SK-N-SH (cell line): ENCODE results near the gene TMEM214. TPM values are rescaled to one million over a fixed set of nuclear protein-coding genes. Genes with fewer than 3 reads are reported as not detected.
A peak's percentile ranks its signal among the peaks of the same experiment; 100 is the strongest.
"Not testable (repeated sequence)": the region's sequence is repeated elsewhere in the genome, so short reads cannot be mapped to it uniquely, and the experiment has no call there.

Experiments
- CTCF ChIA-PET: fragments of 300-600, 350-600 bp; formaldehyde crosslinking; extraction: SDS; loops from one replicate; lab custom pipeline; 2021; lab: Yijun Ruan, JAX
- POLR2A ChIA-PET: fragments of 350-600 bp; sonication (Branson Sonifier 250); formaldehyde crosslinking; extraction: SDS; loops from one replicate; lab custom pipeline; 2020; ENCODE audit warnings: antibody characterized with exemption, inconsistent platforms; lab: Yijun Ruan, JAX
- DNase-seq: peaks from one replicate; pipeline ENCODE4 v3.0.0; 2012
- H2AFZ ChIP-seq: fragments of 200-600 bp; sonication (generic); 2 replicates; pipeline ENCODE4 v1.8.1; 2016; ENCODE audit warnings: antibody characterized with exemption, mild to moderate bottlenecking, low read depth
- H3F3A ChIP-seq: fragments of 200-600 bp; sonication (generic); replicated peaks from 2 replicates; pipeline ENCODE3; 2016; ENCODE audit warnings: antibody characterized with exemption, mild to moderate bottlenecking; ENCODE audit not compliant: insufficient read depth
- H3K27ac ChIP-seq, 2 experiments: fragments of 200-500 bp in 1 of 2; fragments of 200-600 bp in 1 of 2; sonication (Bioruptor generic) in 1 of 2; sonication (generic), shearing (Covaris generic) in 1 of 2; 2 replicates each; pipeline versions ENCODE4 v1.5.1 to v1.6.1; 2014 to 2016; ENCODE audit warnings: low read depth in 2 of 2, inconsistent platforms in 1 of 2, low read length in 1 of 2, mild to moderate bottlenecking in 1 of 2, mixed read lengths in 1 of 2
- H3K27me3 ChIP-seq: fragments of 200-600 bp; sonication (generic), shearing (Covaris generic); 2 replicates; pipeline ENCODE4 v1.6.1; 2016; ENCODE audit warnings: mixed run types; ENCODE audit not compliant: insufficient read depth
- H3K36me3 ChIP-seq, 2 experiments: fragments of 200-500 bp in 1 of 2; fragments of 200-600 bp in 1 of 2; sonication (Bioruptor generic) in 1 of 2; sonication (generic) in 1 of 2; replicated peaks in 1 of 2; 2 replicates each; pipeline versions ENCODE3 to v1.5.1; 2014 to 2016; ENCODE audit warnings: low read length in 1 of 2, mild to moderate bottlenecking in 1 of 2; ENCODE audit not compliant: insufficient read depth in 2 of 2, control insufficient read depth in 1 of 2
- H3K4me1 ChIP-seq, 2 experiments: fragments of 200-500 bp in 1 of 2; fragments of 200-600 bp in 1 of 2; sonication (Bioruptor generic) in 1 of 2; sonication (generic), shearing (Covaris generic) in 1 of 2; 2 replicates each; pipeline versions ENCODE4 v1.5.1 to v1.6.1; 2014 to 2016; ENCODE audit warnings: low read depth in 1 of 2, low read length in 1 of 2, mixed run types in 1 of 2; ENCODE audit not compliant: insufficient read depth in 2 of 2, control insufficient read depth in 1 of 2
- H3K4me2 ChIP-seq: fragments of 200-600 bp; sonication (generic), shearing (Covaris generic); 2 replicates; pipeline ENCODE4 v1.6.1; 2017; ENCODE audit warnings: mixed run types
- H3K4me3 ChIP-seq, 2 experiments: fragments of 200-500 bp in 1 of 2; fragments of 200-600 bp in 1 of 2; sonication (Bioruptor generic) in 1 of 2; sonication (generic), shearing (Covaris generic) in 1 of 2; 2 replicates each; pipeline versions ENCODE4 v1.5.1 to v1.8.1; 2014 to 2016; ENCODE audit warnings: low read depth in 2 of 2, inconsistent platforms in 1 of 2, low read length in 1 of 2, mild to moderate bottlenecking in 1 of 2, mixed read lengths in 1 of 2, moderate library complexity in 1 of 2
- H3K79me2 ChIP-seq: fragments of 200-600 bp; sonication (generic); 2 replicates; pipeline ENCODE4 v1.8.1; 2017; ENCODE audit warnings: mild to moderate bottlenecking; ENCODE audit not compliant: insufficient read depth
- H3K9ac ChIP-seq: fragments of 200-600 bp; sonication (generic); 2 replicates; pipeline ENCODE4 v1.6.1; 2017; ENCODE audit warnings: mixed run types
- H3K9me2 ChIP-seq: fragments of 200-600 bp; sonication (generic); 2 replicates; pipeline ENCODE4 v1.6.1; 2017; ENCODE audit warnings: mixed run types
- H3K9me3 ChIP-seq: fragments of 200-600 bp; sonication (generic); 2 replicates; pipeline ENCODE4 v1.6.1; 2017; ENCODE audit warnings: mixed run types, mild to moderate bottlenecking, moderate library complexity
- H4K20me1 ChIP-seq: fragments of 200-600 bp; sonication (generic); 2 replicates; pipeline ENCODE4 v1.6.1; 2017; ENCODE audit warnings: mild to moderate bottlenecking, mixed run types; ENCODE audit not compliant: insufficient read depth
- CHD2 ChIP-seq: fragments of 150-350 bp; IDR thresholded peaks from 2 replicates; pipeline ENCODE4 v1.6.1; 2018; ENCODE audit warnings: low read length; ENCODE audit not compliant: partially characterized antibody
- ELF1 ChIP-seq: IDR thresholded peaks from 2 replicates; pipeline ENCODE4 v1.4.0; 2012
- EP300 ChIP-seq, 2 experiments: IDR thresholded peaks; 2 replicates each; pipeline versions ENCODE4 v1.4.0 to v1.6.1; 2012; ENCODE audit warnings: borderline replicate concordance in 1 of 2, low read depth in 1 of 2, low read length in 1 of 2
- FOSL2 ChIP-seq: IDR thresholded peaks from 2 replicates; pipeline ENCODE4 v1.4.0; 2012; ENCODE audit warnings: low read depth, mild to moderate bottlenecking, moderate library complexity, borderline replicate concordance
- FOXJ3 ChIP-seq: sonication (generic); formaldehyde crosslinking; IDR thresholded peaks from 2 replicates; pipeline ENCODE4 v1.5.1; 2020; ENCODE audit warnings: mild to moderate bottlenecking, missing genetic modification reagents
- FOXM1 ChIP-seq: IDR thresholded peaks from 2 replicates; pipeline ENCODE4 v1.4.0; 2012; ENCODE audit warnings: low read depth, mild to moderate bottlenecking
- JUND ChIP-seq: IDR thresholded peaks from 2 replicates; pipeline ENCODE4 v1.4.0; 2012
- MAX ChIP-seq: IDR thresholded peaks from 2 replicates; pipeline ENCODE4 v1.4.0; 2012; ENCODE audit warnings: low read depth
- NFIC ChIP-seq: IDR thresholded peaks from 2 replicates; pipeline ENCODE4 v1.4.0; 2012; ENCODE audit warnings: borderline replicate concordance
- NRF1 ChIP-seq: IDR thresholded peaks from 2 replicates; pipeline ENCODE4 v1.6.1; 2012; ENCODE audit warnings: low read depth, mild to moderate bottlenecking, low read length
- POLR2AphosphoS5 ChIP-seq: IDR thresholded peaks from 2 replicates; pipeline ENCODE4 v1.6.1; 2012; ENCODE audit warnings: low read depth, low read length
- RAD21 ChIP-seq: IDR thresholded peaks from 2 replicates; pipeline ENCODE4 v1.6.1; 2012; ENCODE audit warnings: mild to moderate bottlenecking, low read length
- RCOR1 ChIP-seq: fragments of 150-350 bp; IDR thresholded peaks from 2 replicates; pipeline ENCODE4 v1.6.1; 2017; ENCODE audit warnings: antibody characterized with exemption, low read length
- RXRA ChIP-seq: IDR thresholded peaks from 2 replicates; pipeline ENCODE4 v1.4.0; 2012; ENCODE audit warnings: low read depth, mild to moderate bottlenecking, borderline replicate concordance
- SIN3A ChIP-seq: IDR thresholded peaks from 2 replicates; pipeline ENCODE4 v1.6.1; 2012; ENCODE audit warnings: low read depth, mild to moderate bottlenecking, low read length, moderate library complexity, borderline replicate concordance
- SMC3 ChIP-seq: IDR thresholded peaks from 2 replicates; pipeline ENCODE4 v1.6.1; 2012; ENCODE audit warnings: low read depth, low read length, improper control_type of control experiment
- TCF12 ChIP-seq: IDR thresholded peaks from 2 replicates; pipeline ENCODE4 v1.4.0; 2012
- YY1 ChIP-seq: IDR thresholded peaks from 2 replicates; pipeline ENCODE4 v1.4.0; 2012; ENCODE audit warnings: low read depth, mild to moderate bottlenecking
- ZBTB33 ChIP-seq: IDR thresholded peaks from 2 replicates; pipeline ENCODE4 v1.4.0; 2012; ENCODE audit warnings: low read depth, borderline replicate concordance
- WGBS: methylation state at CpG from one replicate; pipeline ENCODE4 v1.1.6; 2017; ENCODE audit warnings: low lambda C conversion rate; 5-methylcytosine and 5-hydroxymethylcytosine counted together
- polyA plus RNA-seq, 3 experiments: library from polyadenylated mRNA; depleted of rRNA; stranded (reverse); fragments of >200 nt; gene quantifications; 2 replicates each; pipeline ENCODE4 v1.2.3, GENCODE V29; 2012

The TMEM214 gene
- polyA plus RNA-seq, 1 of the 3 experiments (the other 2 are of a cell fraction): 69.4 TPM

DNA sequence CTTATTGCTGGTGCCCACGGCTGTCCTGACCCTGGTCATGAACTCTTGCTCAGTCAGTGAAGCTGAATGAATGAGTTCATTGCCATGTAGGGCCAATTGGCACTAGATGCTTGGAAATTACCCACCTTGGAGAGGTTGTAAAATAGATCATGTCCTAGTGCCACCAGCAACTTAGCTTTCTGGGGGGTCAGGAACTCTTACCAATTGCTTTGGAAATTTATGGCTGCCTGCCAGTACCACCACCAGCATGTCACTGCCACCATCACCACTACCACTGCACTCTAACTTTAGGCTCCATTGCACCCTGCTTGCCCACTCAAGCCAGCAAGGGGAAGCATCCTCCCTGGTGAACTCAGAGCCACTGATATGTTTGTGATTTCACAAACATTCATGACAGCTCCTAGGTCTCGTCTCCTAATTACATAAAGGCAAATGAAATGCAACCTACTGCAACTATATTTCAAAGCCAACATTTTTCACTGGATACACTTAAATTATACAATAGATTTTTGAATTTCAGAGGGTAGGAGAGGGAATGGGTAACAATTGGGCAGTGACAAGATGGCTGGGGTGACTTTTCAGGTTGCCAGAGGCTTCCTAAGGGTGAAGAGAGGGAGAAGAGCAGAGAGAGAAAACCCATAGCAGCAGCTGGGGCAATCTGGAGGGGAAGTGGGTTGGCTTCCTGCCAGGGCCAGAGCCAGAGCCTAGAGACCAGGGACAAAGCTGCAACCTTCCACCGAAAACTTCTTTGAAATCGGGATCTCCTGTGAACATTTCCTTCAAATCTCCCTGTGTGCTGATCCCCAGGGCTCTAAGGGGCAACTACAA lies 42.2 kb downstream of the TMEM214 start:
- no peak overlapping the region for H3K9ac ChIP-seq
- peak; percentile 71 for DNase-seq
- H3K4me2 ChIP-seq: 0 out of 2 replicates have a peak overlapping the region, but pooled peaks have one; percentile 5
- peaks cover 17% of the 10 kb centered on the region for H3F3A ChIP-seq
- peaks cover 31% of the 10 kb centered on the region for H3K79me2 ChIP-seq
- H2AFZ ChIP-seq: no peak overlapping the region
- H3K9me2 ChIP-seq: no peaks in the 10 kb centered on the region
- WGBS: 75% methylated on average over 4 of the region's 4 CpGs
- H3K27me3 ChIP-seq: no peaks in the 10 kb centered on the region
- no peaks in the 10 kb centered on the region for H3K9me3 ChIP-seq
- peaks cover 2 to 6% of the 10 kb centered on the region in 2 experiments for H3K36me3 ChIP-seq
- TF ChIP-seq NFIC (peak; percentile 67), RCOR1 (0 out of 2 replicates have a peak, but pooled peaks have one; percentile 30), TCF12 (peak; percentile 17; the same call in 1 of the 2 replicates), ELF1 (no peak)
- TF ChIP-seq, all 33 proteins: peak for 3
- H3K4me3 ChIP-seq: no peak overlapping the region
- POLR2A ChIA-PET: interaction anchor here (1.0 to 5.7 kb wide), 3 partner anchors 8 to 24 kb away, joined by 3 to 80 read pairs (median 63); partner anchors contain the start of genes AGBL5 and KHK
- peaks cover 42 to 72% of the 10 kb centered on the region in 2 experiments for H3K4me1 ChIP-seq
- no peaks in the 10 kb centered on the region; the same call in 1 of the 2 replicates for H4K20me1 ChIP-seq
- CTCF ChIA-PET: interaction anchor here (0.8 to 18.5 kb wide), 11 partner anchors 8 to 229 kb away, joined by 3 to 227 read pairs (median 4); partner anchors contain the start of genes AGBL5, EMILIN1 and KHK
- peak overlapping the region; percentile 7 to 84; a peak in 3 of 4 replicates for H3K27ac ChIP-seq

DNA sequence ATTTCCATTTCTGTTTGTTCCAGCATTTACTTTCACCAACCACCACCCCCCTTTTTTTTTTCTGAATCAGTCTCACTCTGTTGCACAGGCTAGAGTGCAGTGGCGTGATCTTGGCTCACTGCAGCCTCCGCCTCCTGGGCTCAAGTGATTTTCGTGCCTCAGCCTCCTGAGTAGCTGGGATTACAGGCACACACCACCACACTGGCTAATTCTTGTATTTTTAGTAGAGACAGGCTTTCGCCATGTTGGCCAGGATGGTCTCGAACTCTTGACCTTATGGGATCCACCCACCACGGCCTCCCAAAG lies 42.8 kb downstream of the TMEM214 start:
- H3K4me1 ChIP-seq: peaks cover 40 to 72% of the 10 kb centered on the region in 2 experiments
- H3F3A ChIP-seq: peaks cover 17% of the 10 kb centered on the region
- H3K27me3 ChIP-seq, H3K9me3 ChIP-seq, H4K20me1 ChIP-seq, H3K4me3 ChIP-seq, H3K9me2 ChIP-seq, H3K9ac ChIP-seq, H3K36me3 ChIP-seq, DNase-seq, H2AFZ ChIP-seq: not testable (repeated sequence)
- 89% methylated on average over 6 of the region's 6 CpGs for WGBS
- H3K4me2 ChIP-seq: 0 out of 2 replicates have a peak overlapping the region, but pooled peaks have one; percentile 5
- ChIA-PET CTCF (interaction anchor here (1.0 to 18.5 kb wide), 5 partner anchors 7 to 227 kb away, joined by 4 to 227 read pairs (median 5); partner anchors contain the start of genes AGBL5, EMILIN1 and KHK), POLR2A (interaction anchor here (1.0 to 5.7 kb wide), 2 partner anchors 11 to 24 kb away, joined by 3 to 80 read pairs; partner anchors contain the start of genes AGBL5 and KHK)
- H3K79me2 ChIP-seq: peaks cover 31% of the 10 kb centered on the region
- peak overlapping the region; percentile 7 to 84; a peak in 3 of 4 replicates for H3K27ac ChIP-seq

DNA sequence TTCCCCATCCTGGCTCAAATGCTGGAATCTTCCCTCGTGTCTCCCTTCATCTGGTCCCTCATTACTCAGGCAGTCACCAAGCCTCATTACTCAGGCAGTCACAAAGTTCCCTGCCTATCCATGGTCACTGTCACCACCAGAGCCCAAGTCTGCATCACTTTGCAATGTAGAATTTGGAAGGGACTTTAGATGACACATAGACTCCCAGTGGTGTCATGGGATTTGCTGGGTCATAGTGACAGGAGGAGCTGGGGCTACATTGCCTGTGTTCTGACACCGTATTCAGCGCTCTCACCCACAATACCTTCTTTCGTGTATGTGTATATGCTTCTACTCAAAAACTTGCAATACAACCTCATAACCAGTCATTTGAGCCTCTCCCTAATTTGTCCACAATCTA lies 43.6 kb downstream of the TMEM214 start:
- Histone ChIP-seq H3K9me3 (no peaks in the 10 kb centered on the region), H3K27me3 (no peaks in the 10 kb centered on the region), H3K4me2 (no peak overlapping the region), H2AFZ (no peak overlapping the region), H4K20me1 (no peaks in the 10 kb centered on the region; the same call in 1 of the 2 replicates), H3K36me3 (peaks cover under 1 to 9% of the 10 kb centered on the region in 2 experiments), H3K9me2 (no peaks in the 10 kb centered on the region), H3K4me1 (peaks cover 43 to 75% of the 10 kb centered on the region in 2 experiments), H3K9ac (no peak overlapping the region), H3K79me2 (peaks cover 27% of the 10 kb centered on the region), H3K4me3 (no peak overlapping the region), H3K27ac (peak overlapping the region in 1 of 2 experiments; percentile 84; a peak in 2 of 4 replicates), H3F3A (peaks cover 17% of the 10 kb centered on the region)
- CTCF ChIA-PET: interaction anchor here (0.9 to 14.6 kb wide), 6 partner anchors 9 to 115 kb away, joined by 3 to 227 read pairs (median 16); partner anchors contain the start of genes AGBL5, OST4 and TMEM214
- no peak for TF ChIP-seq FOXM1
- TF ChIP-seq MAX: no peak
- no peak for TF ChIP-seq POLR2AphosphoS5
- no peak for TF ChIP-seq ELF1
- no peak for TF ChIP-seq RCOR1
- TF ChIP-seq FOXJ3 (CRISPR knock-in tag): no peak
- TF ChIP-seq RXRA: no peak
- no peak for TF ChIP-seq RAD21
- TF ChIP-seq CHD2: no peak
- no peak for TF ChIP-seq FOSL2
- no peak for TF ChIP-seq NFIC
- no peak for TF ChIP-seq EP300 (IDR thresholded peaks at IDR 0.05; ENCODE audit: borderline replicate concordance in 1 of 2, low read depth in 1 of 2, low read length in 1 of 2)
- TF ChIP-seq JUND: no peak
- no peak for TF ChIP-seq ZBTB33
- TF ChIP-seq SMC3: no peak
- TF ChIP-seq YY1: no peak
- TF ChIP-seq NRF1: no peak
- no peak for TF ChIP-seq TCF12
- no peak for TF ChIP-seq SIN3A
- no peak for DNase-seq
- 95% methylated on average over 4 of the region's 4 CpGs for WGBS
- POLR2A ChIA-PET: interaction anchor here (1.3 to 4.0 kb wide), 2 partner anchors 15 to 26 kb away, joined by 3 to 42 read pairs; partner anchors contain the start of gene AGBL5
